Retinal pigment epithelial cell (primary cell): ENCODE results near the gene DNAJC5.

Experiments used
- DNase-seq: peaks from one replicate; pipeline ENCODE4 v3.0.0-alpha.2; 2010; ENCODE audit warnings: low read depth
- H3K4me3 ChIP-seq: 2 replicates; pipeline ENCODE4 v1.5.1; 2011; ENCODE audit warnings: mild to moderate bottlenecking, low read length, control low read depth, moderate library complexity
- CTCF ChIP-seq: conservative IDR thresholded peaks from 2 replicates; pipeline ENCODE4 v1.5.1; 2011; ENCODE audit warnings: low read depth, low read length, control low read depth, inconsistent platforms

Gene DNAJC5

GRCh38 chr20:63943808-63944077 is 48.8 kb downstream of the DNAJC5 start:
- no peak for DNase-seq
- no peak overlapping the region for H3K4me3 ChIP-seq
- TF ChIP-seq CTCF, result no peak

DNA sequence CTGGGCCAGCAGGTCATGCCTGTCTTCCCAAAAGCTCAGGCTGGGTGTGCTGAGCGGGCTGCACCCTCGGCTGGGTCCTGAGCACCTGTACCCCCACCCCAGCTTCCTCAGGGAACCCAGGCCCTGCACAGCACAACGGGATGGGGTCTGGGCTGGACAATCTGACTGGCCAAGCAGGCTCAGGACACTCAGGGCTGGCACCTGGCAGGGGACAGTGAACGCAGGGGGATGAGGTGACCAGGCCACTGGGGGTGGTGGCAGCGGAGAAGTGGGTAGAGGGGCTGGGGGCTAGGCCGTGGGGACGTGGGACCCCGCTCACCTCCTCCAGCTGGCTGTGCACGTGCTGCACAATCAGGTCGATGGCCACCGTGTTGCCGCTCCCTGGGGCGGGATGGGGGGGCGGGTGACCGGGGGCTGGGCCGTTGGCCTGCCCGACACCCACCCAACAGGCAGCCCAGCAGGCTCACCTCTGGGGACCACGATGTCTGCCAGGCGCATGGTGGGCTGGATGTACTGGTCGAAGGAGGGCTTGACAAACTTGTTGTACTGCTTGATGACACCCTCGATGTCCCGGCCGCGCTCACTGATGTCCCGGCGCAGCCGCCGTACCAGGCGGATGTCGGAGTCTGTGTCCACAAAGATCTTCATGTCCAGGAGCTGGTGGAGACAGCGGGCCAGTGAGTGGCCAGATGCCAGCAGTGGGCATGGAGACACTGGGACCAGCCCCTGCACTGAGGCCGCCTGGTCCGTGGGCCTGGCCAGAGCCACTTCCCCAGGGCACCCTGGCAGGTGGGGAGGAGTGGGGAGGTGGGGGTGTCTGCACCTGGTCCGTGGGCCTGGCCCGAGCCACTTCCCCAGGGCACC is 49.4 kb downstream of the DNAJC5 start:
- DNase-seq, result no peak
- H3K4me3 ChIP-seq, result no peak overlapping the region

DNA sequence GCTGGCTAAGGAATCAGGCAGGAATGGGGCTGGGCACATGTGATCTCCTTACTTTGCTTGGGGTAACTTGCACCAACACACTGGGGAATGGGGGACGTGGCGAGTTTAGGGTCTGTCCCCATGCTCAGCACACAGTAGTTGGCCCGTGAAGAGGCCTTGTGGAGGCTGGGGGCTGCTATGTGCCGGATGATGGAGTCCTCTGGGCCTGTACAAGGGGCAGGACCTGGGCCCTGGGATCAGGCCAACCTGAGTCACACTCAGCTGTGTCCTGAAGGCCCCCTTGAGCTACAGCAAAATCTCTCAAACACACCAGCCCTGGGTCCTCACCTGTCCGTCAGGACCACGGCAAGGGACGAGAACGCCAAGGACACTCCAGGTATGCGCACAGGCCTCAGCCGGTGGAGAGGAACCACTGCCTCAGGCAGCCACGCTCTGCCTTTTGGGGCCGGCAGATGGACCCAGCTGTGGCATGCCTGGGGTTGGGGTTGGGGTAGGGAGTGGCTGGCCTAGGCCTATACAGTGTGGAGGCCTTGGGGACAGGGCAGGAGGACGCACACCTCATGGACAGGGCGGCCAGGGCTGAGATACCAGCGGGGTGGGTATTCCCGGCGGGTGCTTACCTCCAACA is 50.2 kb downstream of the DNAJC5 start:
- no peak for TF ChIP-seq CTCF
- H3K4me3 ChIP-seq, result no peak overlapping the region
- no peak for DNase-seq

More for the DNA sequence above, 49.4 kb downstream of the DNAJC5 start:
- TF ChIP-seq CTCF, result no peak

DNA sequence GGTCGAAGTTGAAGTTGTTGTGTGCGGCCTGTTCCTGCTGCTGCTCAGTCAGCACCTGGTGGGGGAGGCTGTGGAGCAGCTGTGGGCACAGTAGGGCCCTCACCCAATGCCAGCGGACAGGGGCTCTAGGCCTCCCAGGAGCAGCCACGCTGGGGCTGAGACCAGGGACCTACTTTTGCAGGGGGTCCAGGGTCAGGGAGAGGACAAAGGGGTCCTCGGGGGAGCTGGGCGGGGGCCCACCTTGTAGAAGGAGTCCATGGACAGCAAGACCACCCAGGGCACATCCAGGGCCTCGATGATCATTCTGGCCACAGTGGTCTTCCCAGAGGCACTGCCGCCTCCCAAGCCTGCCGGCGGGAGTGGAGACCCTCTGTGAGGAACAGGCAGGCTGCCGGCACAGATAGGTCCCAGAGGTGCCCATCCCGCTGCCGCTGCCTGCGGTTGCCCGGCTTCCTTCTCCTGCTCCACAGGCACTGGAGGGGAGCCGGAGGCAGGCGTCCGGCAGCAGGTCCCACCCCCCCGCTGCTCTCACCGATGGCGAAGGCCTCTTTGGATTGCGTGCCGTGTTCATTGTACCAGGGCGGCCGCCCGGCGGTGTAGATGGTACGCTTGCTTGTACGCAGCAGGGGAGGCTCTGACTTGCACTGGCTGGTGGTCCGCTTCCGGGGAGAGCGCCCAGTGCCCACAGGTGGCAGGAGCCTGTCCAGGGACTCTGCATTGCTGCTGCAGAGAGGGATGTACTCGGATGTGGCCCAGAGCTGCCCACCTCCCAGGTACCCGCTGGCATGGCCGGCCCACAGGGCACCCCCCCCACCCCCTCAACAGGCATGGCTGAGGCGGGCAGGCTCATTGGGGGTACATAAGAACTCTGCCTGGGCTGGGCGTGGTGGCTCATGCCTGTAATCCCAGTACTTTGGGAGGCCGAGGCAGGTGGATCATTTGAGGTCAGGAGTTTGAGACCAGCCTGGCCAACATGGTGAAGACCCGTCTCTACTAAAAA is 51.3 kb downstream of the DNAJC5 start:
- DNase-seq, result no peak
- no peak for TF ChIP-seq CTCF
- H3K4me3 ChIP-seq, result no peak overlapping the region

DNA sequence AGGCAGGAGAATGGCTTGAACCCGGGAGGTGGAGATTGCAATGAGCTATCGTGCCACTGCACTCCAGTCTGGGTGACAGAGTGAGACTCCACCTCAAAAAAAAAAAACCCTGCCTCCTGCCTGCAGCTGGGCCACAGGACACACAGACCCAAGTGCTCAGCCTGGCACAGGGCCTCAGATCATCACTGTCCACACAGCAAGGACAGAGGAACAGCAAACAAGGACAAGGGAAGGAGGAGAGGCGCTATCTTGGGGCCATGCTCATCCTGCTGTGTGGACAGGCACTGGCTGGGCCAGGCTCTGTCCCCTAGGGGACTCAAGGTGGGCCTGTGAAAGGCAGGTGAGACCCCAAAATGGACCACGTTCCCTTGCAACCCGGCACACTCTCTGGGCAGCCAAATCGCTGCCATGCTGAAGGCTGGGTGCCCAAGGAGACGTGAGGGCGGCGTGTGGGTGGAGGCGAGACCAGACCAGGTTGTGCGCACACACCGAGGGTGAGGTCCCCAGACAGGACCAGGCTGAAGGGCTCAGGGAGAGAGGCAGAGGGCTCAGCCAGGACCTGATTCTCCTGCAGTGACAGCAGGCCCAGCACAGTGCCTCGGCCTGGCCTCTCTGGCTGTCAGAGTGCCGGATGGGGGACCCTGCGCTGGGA is 52.2 kb downstream of the DNAJC5 start:
- no peak overlapping the region for H3K4me3 ChIP-seq
- DNase-seq, result no peak
- no peak for TF ChIP-seq CTCF

DNA sequence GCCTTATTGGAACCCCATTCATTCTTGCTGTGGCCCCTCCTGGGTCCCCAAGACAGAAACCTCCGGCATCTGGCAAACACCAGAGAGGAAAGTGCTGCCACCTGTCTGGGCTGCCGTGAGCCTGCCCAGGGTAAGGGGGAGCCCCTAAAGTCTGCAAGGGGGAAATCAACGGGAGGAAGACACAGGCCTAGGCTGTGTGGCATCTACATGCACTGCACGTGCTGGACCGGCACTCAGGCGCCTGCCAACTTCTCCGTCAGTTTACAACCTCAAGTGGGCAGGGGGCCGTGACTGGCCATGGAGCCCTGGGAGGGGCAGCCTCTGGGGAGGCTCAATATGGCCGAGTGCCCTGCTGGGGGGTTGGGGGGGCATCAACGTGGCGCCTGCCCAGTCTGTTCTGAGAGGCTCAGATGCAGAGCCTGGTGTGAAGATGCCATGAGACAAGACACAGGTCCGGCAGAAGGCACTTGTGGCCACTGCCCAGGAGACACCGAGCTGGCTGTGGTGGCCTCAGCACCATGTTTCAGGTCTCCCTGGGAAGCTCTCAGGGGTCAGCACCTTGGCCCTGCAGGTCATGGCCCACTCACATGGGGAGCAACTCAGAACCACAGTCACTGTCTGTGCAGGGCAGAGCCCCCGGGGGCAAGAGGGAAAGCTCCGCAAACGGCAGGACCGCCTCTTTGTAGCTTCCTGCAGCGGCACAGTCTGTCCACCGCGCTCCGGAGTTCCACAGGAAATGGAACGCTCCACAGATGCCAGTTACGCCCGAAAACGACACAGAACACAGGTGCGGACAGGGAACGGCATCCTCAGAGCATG is 52.9 kb downstream of the DNAJC5 start:
- DNase-seq, result no peak
- no peak for TF ChIP-seq CTCF
- H3K4me3 ChIP-seq, result no peak overlapping the region
